SK-MEL-5 (cell line): ENCODE measurements around the gene GRIK4. TPM values are rescaled to one million over a fixed set of nuclear protein-coding genes. Genes with fewer than 3 reads are reported as not detected.
A peak's percentile ranks its signal among the peaks of the same experiment; 100 is the strongest.
"Not testable (repeated sequence)": the region's sequence is repeated elsewhere in the genome, so short reads cannot be mapped to it uniquely, and the experiment has no call there.

Experiments
- DNase-seq: peaks from one replicate; pipeline ENCODE4 v3.0.0-alpha.2; 2016; ENCODE audit warnings: low read depth, low spot score
- in situ Hi-C: cut with HindIII; loops from 2 replicates; pipeline ENCODE4 v1.10.0; 2016; ENCODE audit warnings: low sequenced_read_pairs, high pct_unique_total_duplicates, low pct_unique_long_range_greater_than_20kb
- total RNA-seq: library from RNA; depleted of rRNA; stranded (reverse); fragments of >200 nt; shearing (Covaris generic); gene quantifications from 2 replicates; pipeline ENCODE4 v1.2.3, GENCODE V29; 2014

Gene GRIK4
- total RNA-seq, 1 experiment from 2014 or later: not detected

- no peak for DNase-seq
- in situ Hi-C loops: no loop called here
Measured at GRCh38 chr11:120780239-120780638, 268.7 kb downstream of the GRIK4 start.

DNA sequence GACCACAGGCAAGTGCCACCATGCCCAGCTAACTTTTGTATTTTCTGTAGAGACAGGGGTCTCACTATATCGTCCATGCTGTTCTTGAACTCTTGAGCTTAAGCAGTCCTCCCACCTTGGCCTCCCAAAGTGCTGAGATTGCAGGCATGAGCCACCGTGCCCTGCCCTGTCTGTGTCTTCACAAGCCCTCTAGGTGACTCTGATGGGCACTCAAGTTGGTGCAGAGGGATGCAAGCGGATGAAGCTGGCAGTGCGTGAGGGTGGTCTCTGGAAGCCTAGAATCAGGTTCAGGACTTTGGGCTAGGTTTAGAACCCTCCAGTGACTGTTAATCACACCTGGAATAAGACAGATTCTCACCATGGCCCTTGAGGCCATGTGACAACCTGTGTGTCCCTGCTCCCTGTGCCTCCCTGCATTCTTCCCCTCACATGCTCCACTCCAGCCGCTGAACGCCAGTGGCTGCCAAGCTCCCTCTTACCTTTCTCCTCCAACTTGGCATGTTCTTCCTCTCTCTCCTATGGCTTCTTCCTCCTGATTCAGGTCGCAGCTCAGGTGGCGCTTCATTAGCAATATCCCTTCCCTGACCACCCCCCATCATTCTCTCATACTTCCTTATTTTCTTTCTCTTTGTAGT, 270.1 kb downstream of the GRIK4 start:
- in situ Hi-C loops: no loop called here
- DNase-seq: no peak

- in situ Hi-C loops: no loop called here
- no peak for DNase-seq
Measured at GRCh38 chr11:120784566-120785251, 273.2 kb downstream of the GRIK4 start.

DNA sequence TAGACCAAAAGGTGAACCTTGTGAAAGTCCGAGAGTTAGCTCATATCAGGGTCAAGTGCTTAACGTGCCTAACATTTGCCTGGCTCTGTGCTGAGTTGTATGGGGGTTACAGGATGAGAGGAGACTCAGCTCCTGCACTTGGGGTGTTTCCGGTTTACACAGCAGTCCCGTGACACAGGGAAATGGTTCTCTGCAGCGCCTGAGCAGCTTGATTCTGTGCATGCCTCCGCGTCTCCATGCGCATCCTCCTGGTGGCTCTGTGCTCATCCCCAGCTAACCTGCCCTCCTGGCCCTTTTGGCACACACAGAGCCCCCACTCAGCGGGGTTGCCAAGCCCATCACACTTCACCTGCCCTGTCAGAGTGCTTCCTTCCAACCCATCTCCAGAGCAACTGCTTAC, 274.0 kb downstream of the GRIK4 start:
- no peak for DNase-seq
- in situ Hi-C loops: no loop called here

DNA sequence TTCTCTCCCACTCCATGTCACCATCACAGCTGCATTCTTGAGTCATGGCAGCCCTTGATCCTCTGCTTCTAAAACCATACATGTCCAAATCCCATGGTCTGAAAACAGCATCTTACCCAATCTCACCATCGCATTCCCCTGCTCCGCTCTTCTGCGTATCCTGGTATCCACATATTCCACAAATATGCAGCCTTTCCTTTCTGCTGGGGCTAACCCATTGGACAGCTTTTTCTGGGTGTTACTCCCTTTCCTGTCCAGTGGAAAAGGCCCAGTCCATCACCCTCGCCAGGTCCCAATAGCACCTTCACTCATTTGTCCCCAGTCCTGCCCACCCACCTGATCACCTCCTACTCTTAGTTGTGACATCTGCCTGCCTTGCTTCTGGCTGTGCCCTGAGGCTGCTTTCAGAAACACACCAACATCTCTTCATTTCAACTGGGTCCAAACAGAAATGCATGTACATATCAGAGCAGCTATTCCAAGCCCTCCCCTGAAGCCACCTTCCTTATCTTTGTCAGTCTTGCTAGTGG, 274.7 kb downstream of the GRIK4 start:
- in situ Hi-C loops: no loop called here
- no peak for DNase-seq

DNA sequence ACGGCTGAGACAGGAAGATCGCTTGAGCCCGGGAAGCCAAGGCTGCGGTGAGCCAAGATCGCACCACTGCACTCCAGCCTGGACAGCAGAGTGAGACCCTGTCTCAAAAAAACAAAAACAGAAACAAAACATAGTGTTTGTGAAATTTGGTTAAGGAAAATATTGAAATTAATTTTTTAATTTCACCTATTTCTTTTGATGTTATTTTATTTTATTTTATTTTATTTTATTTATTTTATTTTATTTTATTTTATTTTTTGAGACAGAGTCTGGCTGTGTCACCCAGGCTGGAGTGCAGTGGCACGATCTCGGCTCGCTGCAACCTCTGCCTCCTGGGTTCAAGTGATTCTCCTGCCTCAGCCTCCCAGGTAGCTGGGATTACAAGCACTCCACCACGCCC, 275.7 kb downstream of the GRIK4 start:
- DNase-seq, in situ Hi-C loops: not testable (repeated sequence)

GRCh38 chr11:120789391-120789790, 277.8 kb downstream of the GRIK4 start:
- DNase-seq: no peak
- in situ Hi-C loops: no loop called here

DNA sequence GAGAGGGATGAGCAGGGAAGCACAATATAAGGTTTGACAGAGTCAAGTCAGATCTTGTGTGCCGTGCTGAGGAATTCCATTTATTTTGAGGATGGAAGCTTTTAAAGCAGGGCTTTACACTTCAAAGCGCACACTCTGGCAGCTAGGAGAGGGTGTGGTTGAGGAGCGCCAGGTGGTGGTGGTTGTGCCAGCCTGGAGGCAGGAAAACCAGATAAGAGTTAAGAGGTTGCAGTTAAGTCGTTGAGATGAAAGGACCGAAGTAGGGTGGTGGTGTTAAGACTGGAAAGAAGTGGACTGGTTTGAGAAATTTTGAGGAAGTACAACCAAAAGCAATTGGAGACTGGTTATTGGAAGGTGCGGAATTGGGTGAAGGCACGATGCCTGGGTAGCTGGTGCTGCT, 280.8 kb downstream of the GRIK4 start:
- no peak for DNase-seq
- in situ Hi-C loops: no loop called here

DNA sequence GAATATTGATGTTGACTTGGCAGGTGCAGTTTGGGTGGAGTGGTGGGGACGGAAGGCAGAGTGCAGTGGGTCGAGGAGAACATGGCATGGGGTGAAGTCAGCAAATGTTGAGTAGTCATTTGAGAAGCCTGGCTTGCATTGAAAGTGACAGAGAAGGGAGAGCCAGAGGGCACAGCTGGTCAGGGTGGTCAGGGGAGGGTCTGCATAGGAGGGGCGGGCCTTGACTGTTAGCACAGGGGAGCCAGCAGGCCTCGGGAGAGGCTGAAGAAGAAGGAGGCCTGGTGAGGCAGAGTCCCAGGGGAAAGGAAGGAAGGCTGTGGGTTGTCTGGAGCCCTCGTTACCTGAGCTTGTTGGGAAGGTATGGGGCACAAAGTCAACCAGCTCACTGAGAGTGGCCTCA, 281.6 kb downstream of the GRIK4 start:
- no peak for DNase-seq
- in situ Hi-C loops: no loop called here

DNA sequence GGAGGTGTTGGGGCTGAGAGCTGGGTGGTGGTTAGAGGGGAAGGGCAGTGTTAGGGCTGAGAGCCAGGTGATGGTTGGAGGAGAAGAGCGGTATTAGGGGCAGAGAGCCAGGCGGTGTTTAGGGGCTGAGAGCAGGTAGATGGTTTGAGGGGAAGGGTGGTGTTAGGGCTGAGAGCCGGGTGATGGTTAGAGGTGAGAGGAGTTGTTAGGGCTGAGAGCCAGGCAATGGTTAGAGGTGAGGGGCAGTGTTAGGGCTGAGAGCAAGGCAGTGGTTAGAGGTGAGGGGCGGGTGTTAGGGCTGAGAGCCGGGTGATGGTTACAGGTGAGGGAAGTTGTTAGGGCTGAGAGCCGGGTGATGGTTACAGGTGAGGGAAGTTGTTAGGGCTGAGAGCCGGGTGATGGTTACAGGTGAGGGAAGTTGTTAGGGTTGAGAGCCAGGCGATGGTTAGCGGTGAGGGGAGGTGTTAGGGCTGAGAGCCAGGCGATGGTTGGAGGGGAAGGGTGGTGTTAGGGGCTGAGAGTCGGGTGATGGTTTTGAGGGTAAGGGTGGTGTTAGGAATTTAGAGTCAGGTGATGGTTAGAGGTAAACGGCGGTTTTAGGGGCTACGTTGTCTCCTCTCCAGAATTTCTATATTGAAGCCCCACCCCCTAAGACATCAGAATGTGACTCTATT, 282.4 kb downstream of the GRIK4 start:
- no peak for DNase-seq
- in situ Hi-C loops: no loop called here

GRCh38 chr11:120794748-120795147, 283.2 kb downstream of the GRIK4 start:
- in situ Hi-C loops: no loop called here
- DNase-seq: no peak

- DNase-seq: no peak
- in situ Hi-C loops: no loop called here
Measured at GRCh38 chr11:120795185-120795584, 283.6 kb downstream of the GRIK4 start.

GRCh38 chr11:120797143-120797542, 285.6 kb downstream of the GRIK4 start:
- in situ Hi-C loops: no loop called here
- DNase-seq: no peak

- in situ Hi-C loops: no loop called here
- no peak for DNase-seq
Measured at GRCh38 chr11:120798854-120799253, 287.3 kb downstream of the GRIK4 start.

DNA sequence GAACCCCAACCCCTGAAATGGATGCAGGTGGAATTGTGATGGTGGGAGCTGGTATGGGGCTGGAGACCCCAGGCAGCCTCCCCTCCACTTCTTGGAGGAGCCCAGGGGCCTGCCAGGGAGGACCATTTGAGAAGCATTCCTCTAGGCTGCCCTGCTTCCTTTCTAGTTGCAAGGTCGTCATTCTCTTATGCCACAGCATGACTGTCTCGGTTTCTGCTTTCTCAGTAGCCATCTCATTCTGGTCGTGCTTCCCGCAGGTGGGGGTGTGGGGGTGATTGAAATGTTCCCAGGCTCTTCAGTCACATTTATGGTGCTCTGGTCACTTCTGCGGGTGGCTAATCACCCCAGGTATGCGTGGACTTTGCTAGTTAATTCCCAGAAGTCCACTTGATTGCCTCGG, 288.7 kb downstream of the GRIK4 start:
- in situ Hi-C loops: no loop called here
- DNase-seq: no peak

- in situ Hi-C loops: no loop called here
- DNase-seq: peak; percentile 47
Measured at GRCh38 chr11:120801801-120802689, 290.5 kb downstream of the GRIK4 start.

GRCh38 chr11:120805960-120806555, 294.5 kb downstream of the GRIK4 start:
- DNase-seq: no peak
- in situ Hi-C loops: no loop called here
